Neutrophil (primary cell): Measurements from ENCODE around the gene AK2.

Source experiments
- H3K27ac ChIP-seq: fragments of 200-600 bp; sonication (generic); 2 replicates; pipeline ENCODE4 v1.5.1; 2016; ENCODE audit warnings: mild to moderate bottlenecking, moderate library complexity
- H3K27me3 ChIP-seq: fragments of 200-600 bp; sonication (generic); 2 replicates; pipeline ENCODE4 v1.6.0; 2016; ENCODE audit warnings: mild to moderate bottlenecking
- H3K36me3 ChIP-seq: fragments of 200-600 bp; sonication (generic); 2 replicates; pipeline ENCODE4 v1.5.1; 2017
- H3K4me1 ChIP-seq, 2 experiments: fragments of 200-600 bp in 1 of 2; sonication (generic) in 1 of 2; 1 replicate in 1 of 2; 2 replicates in 1 of 2; pipeline versions ENCODE4 v1.5.1 to v1.6.1; 2013 to 2016; ENCODE audit warnings: low read depth in 1 of 2, low read length in 1 of 2, mild to moderate bottlenecking in 1 of 2, moderate library complexity in 1 of 2; ENCODE audit not compliant: control insufficient read depth in 1 of 2, insufficient read depth in 1 of 2
- H3K4me3 ChIP-seq, 2 experiments: fragments of 200-600 bp in 1 of 2; sonication (generic) in 1 of 2; 1 replicate in 1 of 2; 2 replicates in 1 of 2; pipeline ENCODE4 v1.5.1; 2013 to 2016; ENCODE audit warnings: low read depth in 1 of 2, low read length in 1 of 2, mild to moderate bottlenecking in 1 of 2, moderate library complexity in 1 of 2
- H3K9me3 ChIP-seq: fragments of 200-600 bp; sonication (generic); 2 replicates; pipeline ENCODE4 v1.5.1; 2016
- CTCF ChIP-seq: fragments of 200-600 bp; sonication (generic); IDR thresholded peaks from 2 replicates; pipeline ENCODE4 v1.5.1; 2016; ENCODE audit warnings: antibody characterized with exemption

AK2 gene

DNA sequence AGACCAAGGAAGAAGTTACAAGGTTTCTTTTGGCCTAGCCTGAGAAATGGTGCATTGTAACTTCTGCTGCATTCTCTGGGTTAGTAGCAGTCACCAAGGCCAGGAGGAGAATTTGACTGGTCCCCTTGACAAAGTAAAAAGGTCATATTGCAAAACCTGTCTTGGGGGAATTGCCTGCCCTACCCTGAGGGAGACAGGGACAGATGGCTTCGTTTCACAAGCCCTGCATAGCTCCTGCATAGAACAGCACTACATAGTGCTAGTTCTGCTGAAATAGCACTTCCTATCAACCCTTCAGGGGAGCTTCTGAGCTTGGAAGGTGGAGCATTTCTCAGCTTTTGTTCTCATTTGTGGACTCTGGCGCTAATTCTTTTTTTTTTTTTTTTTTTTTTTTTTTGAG, 20.4 kb upstream of the AK2 start:
- no peaks in the 10 kb centered on the region for H3K36me3 ChIP-seq
- H3K4me1 ChIP-seq: peaks cover 14 to 23% of the 10 kb centered on the region in 2 experiments
- no peaks in the 10 kb centered on the region for H3K9me3 ChIP-seq
- H3K27me3 ChIP-seq: no peaks in the 10 kb centered on the region
- H3K27ac ChIP-seq: no peak overlapping the region
- no peak overlapping the region for H3K4me3 ChIP-seq
- TF ChIP-seq CTCF: no peak

DNA sequence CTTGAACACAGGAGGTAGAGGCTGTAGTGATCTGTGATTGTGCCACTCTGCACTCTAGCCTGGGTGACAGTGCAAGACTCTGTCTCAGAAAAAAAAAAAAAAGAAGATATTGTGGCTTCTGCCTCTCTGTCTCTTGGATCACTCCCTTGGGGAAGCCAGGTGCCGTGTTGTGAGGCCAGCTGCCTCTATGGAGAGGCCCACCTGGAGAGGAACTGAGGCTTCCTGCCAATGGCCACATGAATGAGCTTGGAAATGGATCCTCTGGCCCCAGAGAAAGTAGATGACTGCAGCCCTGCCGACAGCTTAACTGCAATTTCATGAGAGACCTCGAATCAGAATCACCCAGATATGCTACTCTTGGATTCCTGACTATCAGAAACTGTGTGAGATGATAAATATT, 19.7 kb upstream of the AK2 start:
- Histone ChIP-seq H3K4me1 (peaks cover 14 to 23% of the 10 kb centered on the region in 2 experiments), H3K36me3 (no peaks in the 10 kb centered on the region), H3K9me3 (no peaks in the 10 kb centered on the region), H3K27me3 (no peaks in the 10 kb centered on the region), H3K4me3 (no peak overlapping the region), H3K27ac (peak overlapping the region; percentile 11)
- no peak for TF ChIP-seq CTCF

DNA sequence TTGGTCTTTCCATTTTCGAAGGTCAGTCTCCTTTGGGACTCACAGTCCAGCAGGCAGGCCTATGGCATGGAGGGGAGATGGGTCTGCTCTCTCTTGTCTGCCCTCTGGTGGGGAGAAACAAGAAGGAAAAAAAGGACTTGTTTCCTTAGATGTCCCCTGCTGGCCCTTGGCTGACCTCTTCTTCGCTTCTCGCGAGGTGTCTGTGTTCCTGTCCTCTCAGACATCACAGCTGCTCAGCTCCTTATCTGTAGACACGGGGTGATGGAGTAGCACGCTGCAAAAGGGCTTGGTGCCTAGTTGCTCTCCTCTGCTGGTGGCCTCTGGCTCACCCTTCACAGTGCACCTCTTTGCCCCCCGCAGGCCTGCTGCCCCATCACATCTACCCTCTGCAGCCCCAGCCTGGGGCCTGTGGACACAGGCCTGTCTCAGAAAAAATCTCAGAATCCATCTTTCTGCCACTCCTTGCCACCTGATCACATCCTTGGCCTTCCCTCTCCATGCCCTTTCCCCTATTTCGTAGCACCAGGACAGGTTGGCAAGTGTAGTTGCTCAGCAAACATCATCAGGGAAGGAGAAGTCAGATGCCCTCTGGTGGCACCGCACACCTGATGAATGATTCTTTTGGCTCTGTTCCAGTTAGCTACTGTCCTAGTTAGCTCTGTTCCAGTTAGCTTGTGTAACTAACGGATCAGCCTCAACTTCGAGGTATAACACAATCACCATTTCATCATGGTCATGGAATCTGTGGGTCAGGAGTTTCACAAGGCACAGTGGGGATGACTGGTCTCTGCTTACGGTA, 18.7 kb upstream of the AK2 start:
- Histone ChIP-seq H3K27me3 (no peaks in the 10 kb centered on the region), H3K4me3 (peak overlapping the region in 1 of 2 experiments; percentile 40), H3K9me3 (no peaks in the 10 kb centered on the region), H3K27ac (peak overlapping the region; percentile 74), H3K36me3 (no peaks in the 10 kb centered on the region), H3K4me1 (peaks cover 18 to 28% of the 10 kb centered on the region in 2 experiments)
- peak; percentile 64 for TF ChIP-seq CTCF

DNA sequence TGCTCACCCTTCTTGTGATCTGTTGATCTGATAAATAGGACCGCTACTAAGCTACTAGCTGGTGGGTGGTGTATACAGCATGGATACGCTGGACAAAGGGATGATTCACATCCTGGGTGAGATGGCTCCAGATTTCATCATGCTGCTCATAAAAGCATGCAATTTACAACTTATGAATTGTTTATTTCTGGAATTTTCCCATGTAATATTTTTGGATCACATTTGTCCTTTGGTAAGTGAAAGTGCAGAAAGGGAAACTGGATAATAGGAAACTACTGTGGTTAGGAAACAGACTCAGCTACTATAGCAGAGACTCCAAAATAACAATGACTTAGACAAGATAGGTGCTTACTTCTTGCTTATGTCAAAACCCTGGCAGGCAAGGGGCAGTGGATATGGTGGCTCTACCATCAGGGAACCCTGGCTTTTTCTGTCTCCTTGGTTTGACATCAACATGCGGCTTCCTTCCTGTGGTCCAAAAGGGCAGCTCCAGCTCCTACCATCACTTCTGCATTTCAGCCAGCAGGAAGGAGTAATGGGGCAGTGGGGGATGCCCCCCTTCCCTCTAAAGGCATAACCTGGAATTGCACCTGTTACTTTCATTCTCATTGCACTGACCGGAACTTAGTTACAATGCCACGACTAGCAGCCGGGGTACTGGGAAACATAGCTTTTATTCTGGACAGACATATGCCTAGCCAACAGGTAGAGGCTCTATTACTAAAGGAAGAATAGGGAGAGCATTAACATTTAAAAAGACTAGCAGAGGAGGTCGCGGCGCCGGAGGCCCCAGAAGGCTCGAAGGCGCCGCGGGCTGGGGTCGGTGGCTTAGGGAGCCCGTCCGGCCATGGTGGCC, 13.8 kb upstream of the AK2 start:
- peak overlapping the region; percentile 92 for H3K27ac ChIP-seq
- no peaks in the 10 kb centered on the region for H3K36me3 ChIP-seq
- H3K9me3 ChIP-seq: no peaks in the 10 kb centered on the region
- H3K4me3 ChIP-seq: peak overlapping the region; percentile 27 to 31
- peak; percentile 87 for TF ChIP-seq CTCF
- H3K27me3 ChIP-seq: no peaks in the 10 kb centered on the region
- H3K4me1 ChIP-seq: peaks cover 62% of the 10 kb centered on the region in 2 experiments

GRCh38 chr1:33049371-33049770, 12.7 kb upstream of the AK2 start:
- no peaks in the 10 kb centered on the region for H3K27me3 ChIP-seq
- H3K27ac ChIP-seq: peak overlapping the region; percentile 92
- H3K36me3 ChIP-seq: no peaks in the 10 kb centered on the region
- H3K4me1 ChIP-seq: peaks cover 62 to 64% of the 10 kb centered on the region in 2 experiments
- no peak for TF ChIP-seq CTCF
- peak overlapping the region in 1 of 2 experiments; percentile 12 for H3K4me3 ChIP-seq
- no peaks in the 10 kb centered on the region for H3K9me3 ChIP-seq
